Fibroblast of skin of left quadriceps (primary cell): ENCODE results near the gene SPPL3.

Source experiments
- DNase-seq, 2 experiments: peaks; one replicate each; pipeline ENCODE4 v3.0.0-alpha.2; 2013; ENCODE audit warnings: low read depth in 2 of 2

The SPPL3 gene

GRCh38 chr12:120721866-120722265, 182.3 kb downstream of the SPPL3 start:
- no peak for DNase-seq

GRCh38 chr12:120720987-120721801, 183.0 kb downstream of the SPPL3 start:
- no peak for DNase-seq

GRCh38 chr12:120720234-120720986, 183.7 kb downstream of the SPPL3 start:
- peak in 1 of 2 experiments; percentile 4 for DNase-seq

- no peak for DNase-seq
Observed at GRCh38 chr12:120719496-120720233, 184.5 kb downstream of the SPPL3 start.

- no peak for DNase-seq
Observed at GRCh38 chr12:120719072-120719471, 185.1 kb downstream of the SPPL3 start.

- DNase-seq = no peak
Observed at GRCh38 chr12:120718055-120718454, 186.1 kb downstream of the SPPL3 start.

GRCh38 chr12:120713861-120714482, 190.2 kb downstream of the SPPL3 start:
- DNase-seq = peak; percentile 57 to 63

- DNase-seq = no peak
Observed at GRCh38 chr12:120712610-120713009, 191.5 kb downstream of the SPPL3 start.
